GM12878 (cell line): ENCODE measurements around the gene NAA20. TPM values are rescaled to one million over a fixed set of nuclear protein-coding genes. Genes with fewer than 3 reads are reported as not detected.

ENCODE experiments used
- ASH2L ChIP-seq: fragments of 300-600, 200-600 bp; sonication (generic); IDR thresholded peaks from 2 replicates; pipeline ENCODE4 v1.6.1; 2017; ENCODE audit warnings: low read depth, mild to moderate bottlenecking, borderline replicate concordance
- BMI1 ChIP-seq: fragments of 450-650 bp; IDR thresholded peaks from 2 replicates; pipeline ENCODE4 v1.6.1; 2016; ENCODE audit warnings: mild to moderate bottlenecking, moderate library complexity, borderline replicate concordance
- FOXK2 ChIP-seq: fragments of 450-650 bp; IDR thresholded peaks from 2 replicates; pipeline ENCODE4 v1.6.1; 2017; ENCODE audit warnings: mild to moderate bottlenecking, moderate library complexity
- GABPA ChIP-seq: IDR thresholded peaks from 2 replicates; pipeline ENCODE4 v1.6.1; 2014; ENCODE audit warnings: antibody characterized with exemption, low read depth, mild to moderate bottlenecking, inconsistent platforms
- MEF2A ChIP-seq: IDR thresholded peaks from 2 replicates; pipeline ENCODE4 v1.6.1; 2011; ENCODE audit warnings: low read depth, mild to moderate bottlenecking, low read length, moderate library complexity; ENCODE audit not compliant: insufficient read depth
- MYB ChIP-seq: fragments of 150-350 bp; IDR thresholded peaks from 2 replicates; pipeline ENCODE4 v1.6.1; 2014; ENCODE audit warnings: mild to moderate bottlenecking, low read depth, low read length, borderline replicate concordance
- POLR2AphosphoS5 ChIP-seq: IDR thresholded peaks from 2 replicates; pipeline ENCODE4 v1.6.1; 2011; ENCODE audit warnings: mild to moderate bottlenecking, low read length, inconsistent platforms
- RAD51 ChIP-seq: fragments of 450-650 bp; IDR thresholded peaks from 2 replicates; pipeline ENCODE4 v1.6.1; 2016; ENCODE audit warnings: moderate library complexity, mild to moderate bottlenecking, inconsistent platforms
- RELA ChIP-seq: fragments of 450-650 bp; IDR thresholded peaks from 2 replicates; pipeline ENCODE4 v1.8.0; 2014; ENCODE audit warnings: borderline replicate concordance; ENCODE audit not compliant: partially characterized antibody
- SMARCA5 ChIP-seq: fragments of 450-650 bp; IDR thresholded peaks from 2 replicates; pipeline ENCODE4 v1.6.1; 2017; ENCODE audit warnings: mild to moderate bottlenecking
- SREBF1 ChIP-seq: IDR thresholded peaks from 2 replicates; pipeline ENCODE4 v1.6.1; 2012; ENCODE audit warnings: mild to moderate bottlenecking, low read length
- TCF12 ChIP-seq: IDR thresholded peaks from 2 replicates; pipeline ENCODE4 v1.6.1; 2011; ENCODE audit warnings: low read depth, mild to moderate bottlenecking, low read length
- TCF3 ChIP-seq: IDR thresholded peaks from 2 replicates; pipeline ENCODE4 v1.6.1; 2012; ENCODE audit warnings: low read depth, mild to moderate bottlenecking, low read length, borderline replicate concordance; ENCODE audit not compliant: insufficient read depth
- TCF7 ChIP-seq: IDR thresholded peaks from 2 replicates; pipeline ENCODE4 v1.6.1; 2014; ENCODE audit warnings: antibody characterized with exemption, borderline replicate concordance
- ZNF274 ChIP-seq: IDR thresholded peaks from one replicate; pipeline ENCODE4 v1.8.0; 2011; ENCODE audit not compliant: insufficient read length, insufficient read depth
- ZNF384 ChIP-seq: IDR thresholded peaks from 2 replicates; pipeline ENCODE4 v1.6.1; 2012; ENCODE audit warnings: low read depth, mild to moderate bottlenecking, low read length, improper control_type of control experiment, borderline replicate concordance
- polyA plus RNA-seq, 11 experiments: library from polyadenylated mRNA; depleted of rRNA in 4 of 11; unstranded in 6 of 11; stranded (reverse) in 5 of 11; fragments of >200 nt; fragmentation: Nextera tagmentation in 4 of 11; fragmentation: Illumina TruSeq in 1 of 11; extraction: Ambion mirVana in 4 of 11; extraction: Trizol in 1 of 11; gene quantifications; 1 replicate in 1 of 11; 2 replicates in 10 of 11; pipeline versions ENCODE4 v1.2.1 to v1.2.3, GENCODE V29; 2011 to 2016; ENCODE audit warnings: inconsistent platforms in 2 of 11, missing spikeins in 2 of 11, low read depth in 1 of 11
- total RNA-seq, 4 experiments: library from RNA; depleted of rRNA in 3 of 4; stranded (reverse); fragments of >200 nt in 3 of 4; fragmentation: Illumina TruSeq in 1 of 4; extraction: Trizol in 1 of 4; gene quantifications; 2 replicates each; pipeline versions ENCODE4 v1.2.1 to v1.2.3, GENCODE V29; 2013 to 2021
- TF ChIP-seq, protein P1 (sequence below): IDR thresholded peaks from 2 replicates; pipeline ENCODE4 v1.6.1; 2011; ENCODE audit warnings: borderline replicate concordance, low read depth, mild to moderate bottlenecking, moderate library complexity, mixed read lengths, low read length; ENCODE audit not compliant: insufficient read depth; ENCODE audit errors: extremely low read length
- TF ChIP-seq, protein P2 (sequence below): fragments of 450-650 bp; IDR thresholded peaks from 2 replicates; pipeline ENCODE4 v1.6.1; 2014; ENCODE audit warnings: mild to moderate bottlenecking
- TF ChIP-seq, protein P3 (sequence below): fragments of 150-350 bp; IDR thresholded peaks from 2 replicates; pipeline ENCODE4 v1.6.1; 2014; ENCODE audit warnings: mild to moderate bottlenecking, low read depth, low read length
- TF ChIP-seq, protein P4 (sequence below), 3 experiments: IDR thresholded peaks in 2 of 3; conservative IDR thresholded peaks in 1 of 3; 2 replicates each; pipeline ENCODE4 v1.5.1; 2011; ENCODE audit warnings: low read depth in 3 of 3, low read length in 3 of 3, mild to moderate bottlenecking in 3 of 3, control low read depth in 2 of 3, moderate library complexity in 2 of 3, inconsistent platforms in 1 of 3, mixed read lengths in 1 of 3; ENCODE audit not compliant: control insufficient read depth in 2 of 3, insufficient read depth in 1 of 3; ENCODE audit errors: extremely low read depth in 1 of 3
- TF ChIP-seq, protein P5 (sequence below): IDR thresholded peaks from 2 replicates; pipeline ENCODE4 v1.6.1; 2012; ENCODE audit warnings: low read depth, low read length, improper control_type of control experiment

NAA20 gene
- total and polyA plus RNA-seq, 10 of the 15 experiments (the other 5 are each of a cell fraction or from before 2014, with no cell fraction given), result 48.3 to 366 (median 89.1) TPM

DNA sequence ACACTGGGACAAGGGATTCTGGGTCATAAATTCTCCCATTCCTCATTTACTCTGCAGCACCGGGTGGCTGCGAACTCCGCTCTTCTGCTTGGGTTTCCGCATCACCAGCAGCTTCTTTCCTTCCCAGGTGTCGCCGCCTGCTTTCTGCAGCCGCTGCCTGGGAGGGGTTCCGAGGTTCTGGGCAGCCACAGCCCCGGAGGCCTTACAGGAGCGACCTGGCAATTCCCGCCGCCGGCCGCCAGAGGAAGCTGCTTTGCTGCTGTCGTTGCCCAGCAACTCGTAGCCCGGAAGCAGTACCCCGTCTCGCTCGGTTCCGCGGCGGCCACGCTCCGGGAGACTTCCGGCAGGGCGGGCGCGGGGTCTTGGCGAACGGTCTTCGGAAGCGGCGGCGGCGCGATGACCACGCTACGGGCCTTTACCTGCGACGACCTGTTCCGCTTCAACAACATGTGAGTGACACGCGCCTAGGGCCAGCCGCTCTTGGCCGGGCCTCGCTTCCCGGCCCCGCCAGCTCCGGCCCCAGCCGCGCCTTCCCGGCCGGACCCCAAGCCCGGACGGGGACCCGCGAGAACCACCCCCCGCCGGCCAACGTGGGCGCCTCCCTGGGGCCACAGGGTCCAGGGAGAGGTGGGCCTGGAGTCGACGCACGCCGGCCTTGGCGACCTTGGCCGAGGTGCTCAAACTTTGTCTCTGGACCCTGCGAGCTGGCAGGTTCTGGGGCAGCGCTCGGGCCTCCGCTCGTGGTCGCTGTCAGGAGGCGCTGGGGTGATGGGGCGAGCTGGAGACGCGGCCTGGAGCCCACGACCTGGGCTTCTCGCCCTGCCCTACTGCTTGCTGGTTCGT, at the start of gene NAA20 (continued):
- TF ChIP-seq FOXK2 (no peak), SMARCA5 (peak; percentile 65; the same call in 1 of the 2 replicates), BMI1 (peak; percentile 83; the same call in 1 of the 2 replicates), TCF3 (0 out of 2 replicates have a peak, but pooled peaks have one; percentile 9), RELA (peak; percentile 50), TCF7 (no peak), ZNF384 (no peak), TCF12 (no peak), GABPA (peak; percentile 98), POLR2AphosphoS5 (0 out of 2 replicates have a peak, but pooled peaks have one; percentile 26), RAD51 (no peak), SREBF1 (peak; percentile 76), ASH2L (0 out of 2 replicates have a peak, but pooled peaks have one; percentile 91), ZNF274 (no peak), MYB (no peak), MEF2A (peak; percentile 64; the same call in 1 of the 2 replicates)
- TF ChIP-seq, protein P1, sequence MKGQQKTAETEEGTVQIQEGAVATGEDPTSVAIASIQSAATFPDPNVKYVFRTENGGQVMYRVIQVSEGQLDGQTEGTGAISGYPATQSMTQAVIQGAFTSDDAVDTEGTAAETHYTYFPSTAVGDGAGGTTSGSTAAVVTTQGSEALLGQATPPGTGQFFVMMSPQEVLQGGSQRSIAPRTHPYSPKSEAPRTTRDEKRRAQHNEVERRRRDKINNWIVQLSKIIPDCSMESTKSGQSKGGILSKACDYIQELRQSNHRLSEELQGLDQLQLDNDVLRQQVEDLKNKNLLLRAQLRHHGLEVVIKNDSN, result no peak
- TF ChIP-seq, protein P2, sequence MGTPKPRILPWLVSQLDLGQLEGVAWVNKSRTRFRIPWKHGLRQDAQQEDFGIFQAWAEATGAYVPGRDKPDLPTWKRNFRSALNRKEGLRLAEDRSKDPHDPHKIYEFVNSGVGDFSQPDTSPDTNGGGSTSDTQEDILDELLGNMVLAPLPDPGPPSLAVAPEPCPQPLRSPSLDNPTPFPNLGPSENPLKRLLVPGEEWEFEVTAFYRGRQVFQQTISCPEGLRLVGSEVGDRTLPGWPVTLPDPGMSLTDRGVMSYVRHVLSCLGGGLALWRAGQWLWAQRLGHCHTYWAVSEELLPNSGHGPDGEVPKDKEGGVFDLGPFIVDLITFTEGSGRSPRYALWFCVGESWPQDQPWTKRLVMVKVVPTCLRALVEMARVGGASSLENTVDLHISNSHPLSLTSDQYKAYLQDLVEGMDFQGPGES, result no peak
- TF ChIP-seq, protein P3, sequence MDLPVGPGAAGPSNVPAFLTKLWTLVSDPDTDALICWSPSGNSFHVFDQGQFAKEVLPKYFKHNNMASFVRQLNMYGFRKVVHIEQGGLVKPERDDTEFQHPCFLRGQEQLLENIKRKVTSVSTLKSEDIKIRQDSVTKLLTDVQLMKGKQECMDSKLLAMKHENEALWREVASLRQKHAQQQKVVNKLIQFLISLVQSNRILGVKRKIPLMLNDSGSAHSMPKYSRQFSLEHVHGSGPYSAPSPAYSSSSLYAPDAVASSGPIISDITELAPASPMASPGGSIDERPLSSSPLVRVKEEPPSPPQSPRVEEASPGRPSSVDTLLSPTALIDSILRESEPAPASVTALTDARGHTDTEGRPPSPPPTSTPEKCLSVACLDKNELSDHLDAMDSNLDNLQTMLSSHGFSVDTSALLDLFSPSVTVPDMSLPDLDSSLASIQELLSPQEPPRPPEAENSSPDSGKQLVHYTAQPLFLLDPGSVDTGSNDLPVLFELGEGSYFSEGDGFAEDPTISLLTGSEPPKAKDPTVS, result no peak
- TF ChIP-seq, protein P4, sequence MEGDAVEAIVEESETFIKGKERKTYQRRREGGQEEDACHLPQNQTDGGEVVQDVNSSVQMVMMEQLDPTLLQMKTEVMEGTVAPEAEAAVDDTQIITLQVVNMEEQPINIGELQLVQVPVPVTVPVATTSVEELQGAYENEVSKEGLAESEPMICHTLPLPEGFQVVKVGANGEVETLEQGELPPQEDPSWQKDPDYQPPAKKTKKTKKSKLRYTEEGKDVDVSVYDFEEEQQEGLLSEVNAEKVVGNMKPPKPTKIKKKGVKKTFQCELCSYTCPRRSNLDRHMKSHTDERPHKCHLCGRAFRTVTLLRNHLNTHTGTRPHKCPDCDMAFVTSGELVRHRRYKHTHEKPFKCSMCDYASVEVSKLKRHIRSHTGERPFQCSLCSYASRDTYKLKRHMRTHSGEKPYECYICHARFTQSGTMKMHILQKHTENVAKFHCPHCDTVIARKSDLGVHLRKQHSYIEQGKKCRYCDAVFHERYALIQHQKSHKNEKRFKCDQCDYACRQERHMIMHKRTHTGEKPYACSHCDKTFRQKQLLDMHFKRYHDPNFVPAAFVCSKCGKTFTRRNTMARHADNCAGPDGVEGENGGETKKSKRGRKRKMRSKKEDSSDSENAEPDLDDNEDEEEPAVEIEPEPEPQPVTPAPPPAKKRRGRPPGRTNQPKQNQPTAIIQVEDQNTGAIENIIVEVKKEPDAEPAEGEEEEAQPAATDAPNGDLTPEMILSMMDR (IDR thresholded peaks at IDR 0.05 in 2 of 3, conservative IDR thresholded peaks at IDR 0.05 in 1 of 3; ENCODE audit: control insufficient read depth in 2 of 3, extremely low read depth in 1 of 3, insufficient read depth in 1 of 3, low read depth in 3 of 3, low read length in 3 of 3), result peak; percentile 72 to 91 (median 85)
- TF ChIP-seq, protein P5, sequence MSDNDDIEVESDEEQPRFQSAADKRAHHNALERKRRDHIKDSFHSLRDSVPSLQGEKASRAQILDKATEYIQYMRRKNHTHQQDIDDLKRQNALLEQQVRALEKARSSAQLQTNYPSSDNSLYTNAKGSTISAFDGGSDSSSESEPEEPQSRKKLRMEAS, result peak; percentile 67
